Measurements from ENCODE around the gene ZNF497. TPM values are rescaled to one million over a fixed set of nuclear protein-coding genes. Genes with fewer than 3 reads are reported as not detected.

ZNF497 gene
- total and polyA plus RNA-seq, 2 of the 13 experiments (the other 11 are each of a cell fraction or from before 2014, with no cell fraction given): 1.5 to 1.9 TPM

DNA sequence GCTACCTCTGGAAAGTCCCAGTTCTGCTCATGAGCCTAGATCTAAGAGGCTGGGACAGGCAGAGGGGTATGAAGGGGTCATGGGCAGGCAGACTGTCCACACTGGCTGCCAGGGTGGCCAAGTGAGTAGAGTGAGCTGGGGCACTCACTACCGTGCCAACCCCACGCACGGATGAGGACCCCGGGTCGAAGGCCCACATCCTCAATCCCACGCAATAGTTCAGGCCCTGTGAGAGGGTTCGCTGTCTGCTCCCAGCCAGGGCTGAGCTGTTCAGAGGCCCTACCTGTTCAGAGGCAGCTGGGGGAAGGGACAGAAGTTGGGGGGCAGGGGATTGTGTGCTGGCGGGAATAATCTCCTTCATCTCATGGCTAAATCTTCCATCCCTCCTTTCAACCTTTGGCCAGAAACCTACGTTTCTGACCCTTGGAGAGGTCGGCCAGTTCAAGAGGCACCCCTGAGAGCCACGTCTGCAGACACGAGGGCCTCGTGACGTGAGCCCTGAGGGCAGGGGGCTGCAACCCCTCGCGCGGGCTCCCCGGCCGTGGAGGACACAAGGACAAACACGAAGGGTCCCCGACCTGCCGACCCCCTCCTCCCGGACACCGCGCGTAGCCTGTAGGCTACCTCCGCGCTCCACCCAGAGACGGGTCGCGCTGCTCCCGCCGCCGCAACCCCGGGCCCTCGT, 23.5 kb upstream of the ZNF497 start (continued):
- TF ChIP-seq, protein P1, sequence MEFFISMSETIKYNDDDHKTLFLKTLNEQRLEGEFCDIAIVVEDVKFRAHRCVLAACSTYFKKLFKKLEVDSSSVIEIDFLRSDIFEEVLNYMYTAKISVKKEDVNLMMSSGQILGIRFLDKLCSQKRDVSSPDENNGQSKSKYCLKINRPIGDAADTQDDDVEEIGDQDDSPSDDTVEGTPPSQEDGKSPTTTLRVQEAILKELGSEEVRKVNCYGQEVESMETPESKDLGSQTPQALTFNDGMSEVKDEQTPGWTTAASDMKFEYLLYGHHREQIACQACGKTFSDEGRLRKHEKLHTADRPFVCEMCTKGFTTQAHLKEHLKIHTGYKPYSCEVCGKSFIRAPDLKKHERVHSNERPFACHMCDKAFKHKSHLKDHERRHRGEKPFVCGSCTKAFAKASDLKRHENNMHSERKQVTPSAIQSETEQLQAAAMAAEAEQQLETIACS (CRISPR knock-in tag; IDR thresholded peaks at IDR 0.05): 0 out of 2 replicates have a peak, but pooled peaks have one; percentile 4
- TF ChIP-seq POLR2A (IDR thresholded peaks at IDR 0.05; ENCODE audit: insufficient read depth in 1 of 2, low read depth in 2 of 2, low read length in 2 of 2) (peak in 1 of 2 experiments; percentile 23; a peak in 1 of 4 replicates), SMAD1 (CRISPR knock-in tag; IDR thresholded peaks at IDR 0.05; ENCODE audit: borderline replicate concordance, low read depth) (no peak), ZNF652 (CRISPR knock-in tag; IDR thresholded peaks at IDR 0.05; ENCODE audit: borderline replicate concordance, low read depth) (no peak), FOXA3 (CRISPR knock-in tag; IDR thresholded peaks at IDR 0.05) (no peak), E2F2 (CRISPR knock-in tag; IDR thresholded peaks at IDR 0.05; ENCODE audit: borderline replicate concordance) (no peak), MBD4 (IDR thresholded peaks at IDR 0.05; ENCODE audit: borderline replicate concordance, low read length) (no peak), CCDC6 (CRISPR knock-in tag; IDR thresholded peaks at IDR 0.05) (0 out of 2 replicates have a peak, but pooled peaks have one; percentile 39), EZH2 (conservative IDR thresholded peaks at IDR 0.05; ENCODE audit: low read depth, low read length) (no peak), MEF2D (CRISPR knock-in tag; IDR thresholded peaks at IDR 0.05) (no peak), GABPB1 (CRISPR knock-in tag; IDR thresholded peaks at IDR 0.05) (no peak), ZNF225 (CRISPR knock-in tag; IDR thresholded peaks at IDR 0.05) (no peak), MBNL3 (CRISPR knock-in tag; conservative IDR thresholded peaks at IDR 0.05) (no peak), ZNF788 (CRISPR knock-in tag; IDR thresholded peaks at IDR 0.05; ENCODE audit: borderline replicate concordance) (0 out of 2 replicates have a peak, but pooled peaks have one; percentile 15), BRF2 (CRISPR knock-in tag; IDR thresholded peaks at IDR 0.05) (no peak), RFXANK (CRISPR knock-in tag; IDR thresholded peaks at IDR 0.05) (no peak)
- TF ChIP-seq, protein P2, sequence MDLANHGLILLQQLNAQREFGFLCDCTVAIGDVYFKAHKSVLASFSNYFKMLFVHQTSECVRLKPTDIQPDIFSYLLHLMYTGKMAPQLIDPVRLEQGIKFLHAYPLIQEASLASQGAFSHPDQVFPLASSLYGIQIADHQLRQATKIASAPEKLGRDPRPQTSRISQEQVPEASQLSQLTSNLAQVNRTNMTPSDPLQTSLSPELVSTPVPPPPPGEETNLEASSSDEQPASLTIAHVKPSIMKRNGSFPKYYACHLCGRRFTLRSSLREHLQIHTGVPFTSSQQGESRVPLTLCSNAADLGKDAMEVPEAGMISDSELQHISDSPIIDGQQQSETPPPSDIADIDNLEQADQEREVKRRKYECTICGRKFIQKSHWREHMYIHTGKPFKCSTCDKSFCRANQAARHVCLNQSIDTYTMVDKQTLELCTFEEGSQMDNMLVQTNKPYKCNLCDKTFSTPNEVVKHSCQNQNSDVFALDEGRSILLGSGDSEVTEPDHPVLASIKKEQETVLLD (CRISPR knock-in tag; IDR thresholded peaks at IDR 0.05; ENCODE audit: low read depth): no peak; the same call in 1 of the 2 replicates
- TF ChIP-seq, protein P3, sequence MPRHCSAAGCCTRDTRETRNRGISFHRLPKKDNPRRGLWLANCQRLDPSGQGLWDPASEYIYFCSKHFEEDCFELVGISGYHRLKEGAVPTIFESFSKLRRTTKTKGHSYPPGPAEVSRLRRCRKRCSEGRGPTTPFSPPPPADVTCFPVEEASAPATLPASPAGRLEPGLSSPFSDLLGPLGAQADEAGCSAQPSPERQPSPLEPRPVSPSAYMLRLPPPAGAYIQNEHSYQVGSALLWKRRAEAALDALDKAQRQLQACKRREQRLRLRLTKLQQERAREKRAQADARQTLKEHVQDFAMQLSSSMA (CRISPR knock-in tag; IDR thresholded peaks at IDR 0.05): no peak
- TF ChIP-seq, protein P4, sequence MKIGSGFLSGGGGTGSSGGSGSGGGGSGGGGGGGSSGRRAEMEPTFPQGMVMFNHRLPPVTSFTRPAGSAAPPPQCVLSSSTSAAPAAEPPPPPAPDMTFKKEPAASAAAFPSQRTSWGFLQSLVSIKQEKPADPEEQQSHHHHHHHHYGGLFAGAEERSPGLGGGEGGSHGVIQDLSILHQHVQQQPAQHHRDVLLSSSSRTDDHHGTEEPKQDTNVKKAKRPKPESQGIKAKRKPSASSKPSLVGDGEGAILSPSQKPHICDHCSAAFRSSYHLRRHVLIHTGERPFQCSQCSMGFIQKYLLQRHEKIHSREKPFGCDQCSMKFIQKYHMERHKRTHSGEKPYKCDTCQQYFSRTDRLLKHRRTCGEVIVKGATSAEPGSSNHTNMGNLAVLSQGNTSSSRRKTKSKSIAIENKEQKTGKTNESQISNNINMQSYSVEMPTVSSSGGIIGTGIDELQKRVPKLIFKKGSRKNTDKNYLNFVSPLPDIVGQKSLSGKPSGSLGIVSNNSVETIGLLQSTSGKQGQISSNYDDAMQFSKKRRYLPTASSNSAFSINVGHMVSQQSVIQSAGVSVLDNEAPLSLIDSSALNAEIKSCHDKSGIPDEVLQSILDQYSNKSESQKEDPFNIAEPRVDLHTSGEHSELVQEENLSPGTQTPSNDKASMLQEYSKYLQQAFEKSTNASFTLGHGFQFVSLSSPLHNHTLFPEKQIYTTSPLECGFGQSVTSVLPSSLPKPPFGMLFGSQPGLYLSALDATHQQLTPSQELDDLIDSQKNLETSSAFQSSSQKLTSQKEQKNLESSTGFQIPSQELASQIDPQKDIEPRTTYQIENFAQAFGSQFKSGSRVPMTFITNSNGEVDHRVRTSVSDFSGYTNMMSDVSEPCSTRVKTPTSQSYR (CRISPR knock-in tag; IDR thresholded peaks at IDR 0.05; ENCODE audit: borderline replicate concordance): no peak
- TF ChIP-seq, protein P5, sequence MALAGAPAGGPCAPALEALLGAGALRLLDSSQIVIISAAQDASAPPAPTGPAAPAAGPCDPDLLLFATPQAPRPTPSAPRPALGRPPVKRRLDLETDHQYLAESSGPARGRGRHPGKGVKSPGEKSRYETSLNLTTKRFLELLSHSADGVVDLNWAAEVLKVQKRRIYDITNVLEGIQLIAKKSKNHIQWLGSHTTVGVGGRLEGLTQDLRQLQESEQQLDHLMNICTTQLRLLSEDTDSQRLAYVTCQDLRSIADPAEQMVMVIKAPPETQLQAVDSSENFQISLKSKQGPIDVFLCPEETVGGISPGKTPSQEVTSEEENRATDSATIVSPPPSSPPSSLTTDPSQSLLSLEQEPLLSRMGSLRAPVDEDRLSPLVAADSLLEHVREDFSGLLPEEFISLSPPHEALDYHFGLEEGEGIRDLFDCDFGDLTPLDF (CRISPR knock-in tag; IDR thresholded peaks at IDR 0.05): no peak
